Measurements from ENCODE around the gene ZFP36L2. TPM values are rescaled to one million over a fixed set of nuclear protein-coding genes. Genes with fewer than 3 reads are reported as not detected.

ZFP36L2 gene
- total and polyA plus RNA-seq, 9 of the 15 experiments (the other 6 are each of a cell fraction or from before 2014, with no cell fraction given) = 4.1 to 60.6 (median 20.3) TPM

DNA sequence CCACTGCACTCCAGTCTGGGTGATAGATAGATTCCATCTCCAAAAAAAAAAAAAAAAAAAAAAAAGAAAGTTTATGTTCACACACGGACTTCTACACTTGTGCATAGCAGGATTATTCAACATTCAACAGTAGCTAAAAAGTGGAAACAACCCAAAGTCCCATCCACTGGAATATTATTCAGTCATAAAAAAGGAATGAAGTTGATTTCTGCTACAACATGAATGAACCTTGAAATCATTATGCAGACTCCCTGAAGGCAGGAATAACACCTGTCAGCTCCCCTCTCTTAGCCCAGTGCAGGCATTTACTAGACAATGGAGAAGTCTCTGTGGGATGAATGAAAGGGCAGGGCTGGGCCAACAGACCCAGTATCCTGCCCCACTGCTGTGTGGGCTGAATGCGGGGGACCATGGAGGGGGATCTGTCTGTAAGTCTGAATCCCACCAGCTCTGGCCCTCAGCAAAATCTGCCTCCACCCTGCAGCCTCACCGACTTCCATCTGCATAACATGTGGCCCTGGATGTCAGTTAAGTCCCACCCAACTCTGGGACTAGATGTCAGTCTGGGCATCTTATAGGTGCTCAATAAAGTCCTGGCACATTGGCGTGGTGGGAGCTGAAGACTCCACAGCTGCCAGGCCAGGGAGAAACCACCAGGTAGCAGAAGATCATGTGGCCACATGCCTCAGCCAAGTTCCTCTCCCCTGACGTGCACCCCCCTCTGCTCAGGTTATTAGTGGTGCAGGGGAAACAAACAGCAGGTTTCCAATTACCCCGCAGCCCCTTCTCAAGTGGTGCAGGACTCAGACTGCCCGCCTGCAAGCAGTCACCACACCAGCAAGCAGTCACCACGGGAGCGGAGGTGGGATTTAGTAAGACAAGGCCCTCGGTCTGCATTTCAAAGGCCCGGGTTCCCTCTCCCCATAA is 8.9 kb downstream of the ZFP36L2 start (continued):
- no peak for TF ChIP-seq HDAC1 (IDR thresholded peaks at IDR 0.05)
- no peak for TF ChIP-seq ZNF507 (tag; conservative IDR thresholded peaks at IDR 0.05)
- TF ChIP-seq MAFK (IDR thresholded peaks at IDR 0.05; ENCODE audit: low read length) = no peak
- TF ChIP-seq, protein P1, sequence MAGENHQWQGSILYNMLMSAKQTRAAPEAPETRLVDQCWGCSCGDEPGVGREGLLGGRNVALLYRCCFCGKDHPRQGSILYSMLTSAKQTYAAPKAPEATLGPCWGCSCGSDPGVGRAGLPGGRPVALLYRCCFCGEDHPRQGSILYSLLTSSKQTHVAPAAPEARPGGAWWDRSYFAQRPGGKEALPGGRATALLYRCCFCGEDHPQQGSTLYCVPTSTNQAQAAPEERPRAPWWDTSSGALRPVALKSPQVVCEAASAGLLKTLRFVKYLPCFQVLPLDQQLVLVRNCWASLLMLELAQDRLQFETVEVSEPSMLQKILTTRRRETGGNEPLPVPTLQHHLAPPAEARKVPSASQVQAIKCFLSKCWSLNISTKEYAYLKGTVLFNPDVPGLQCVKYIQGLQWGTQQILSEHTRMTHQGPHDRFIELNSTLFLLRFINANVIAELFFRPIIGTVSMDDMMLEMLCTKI (IDR thresholded peaks at IDR 0.05; ENCODE audit: partially characterized antibody) = no peak
- no peak for TF ChIP-seq RBM39 (optimal IDR thresholded peaks at IDR 0.05; ENCODE audit: low read depth, low read length)
- TF ChIP-seq, protein P2, sequence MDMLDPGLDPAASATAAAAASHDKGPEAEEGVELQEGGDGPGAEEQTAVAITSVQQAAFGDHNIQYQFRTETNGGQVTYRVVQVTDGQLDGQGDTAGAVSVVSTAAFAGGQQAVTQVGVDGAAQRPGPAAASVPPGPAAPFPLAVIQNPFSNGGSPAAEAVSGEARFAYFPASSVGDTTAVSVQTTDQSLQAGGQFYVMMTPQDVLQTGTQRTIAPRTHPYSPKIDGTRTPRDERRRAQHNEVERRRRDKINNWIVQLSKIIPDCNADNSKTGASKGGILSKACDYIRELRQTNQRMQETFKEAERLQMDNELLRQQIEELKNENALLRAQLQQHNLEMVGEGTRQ (CRISPR knock-in tag; IDR thresholded peaks at IDR 0.05) = no peak
- no peak for TF ChIP-seq DDX20 (tag; IDR thresholded peaks at IDR 0.05; ENCODE audit: low read depth)
- TF ChIP-seq, protein P3, sequence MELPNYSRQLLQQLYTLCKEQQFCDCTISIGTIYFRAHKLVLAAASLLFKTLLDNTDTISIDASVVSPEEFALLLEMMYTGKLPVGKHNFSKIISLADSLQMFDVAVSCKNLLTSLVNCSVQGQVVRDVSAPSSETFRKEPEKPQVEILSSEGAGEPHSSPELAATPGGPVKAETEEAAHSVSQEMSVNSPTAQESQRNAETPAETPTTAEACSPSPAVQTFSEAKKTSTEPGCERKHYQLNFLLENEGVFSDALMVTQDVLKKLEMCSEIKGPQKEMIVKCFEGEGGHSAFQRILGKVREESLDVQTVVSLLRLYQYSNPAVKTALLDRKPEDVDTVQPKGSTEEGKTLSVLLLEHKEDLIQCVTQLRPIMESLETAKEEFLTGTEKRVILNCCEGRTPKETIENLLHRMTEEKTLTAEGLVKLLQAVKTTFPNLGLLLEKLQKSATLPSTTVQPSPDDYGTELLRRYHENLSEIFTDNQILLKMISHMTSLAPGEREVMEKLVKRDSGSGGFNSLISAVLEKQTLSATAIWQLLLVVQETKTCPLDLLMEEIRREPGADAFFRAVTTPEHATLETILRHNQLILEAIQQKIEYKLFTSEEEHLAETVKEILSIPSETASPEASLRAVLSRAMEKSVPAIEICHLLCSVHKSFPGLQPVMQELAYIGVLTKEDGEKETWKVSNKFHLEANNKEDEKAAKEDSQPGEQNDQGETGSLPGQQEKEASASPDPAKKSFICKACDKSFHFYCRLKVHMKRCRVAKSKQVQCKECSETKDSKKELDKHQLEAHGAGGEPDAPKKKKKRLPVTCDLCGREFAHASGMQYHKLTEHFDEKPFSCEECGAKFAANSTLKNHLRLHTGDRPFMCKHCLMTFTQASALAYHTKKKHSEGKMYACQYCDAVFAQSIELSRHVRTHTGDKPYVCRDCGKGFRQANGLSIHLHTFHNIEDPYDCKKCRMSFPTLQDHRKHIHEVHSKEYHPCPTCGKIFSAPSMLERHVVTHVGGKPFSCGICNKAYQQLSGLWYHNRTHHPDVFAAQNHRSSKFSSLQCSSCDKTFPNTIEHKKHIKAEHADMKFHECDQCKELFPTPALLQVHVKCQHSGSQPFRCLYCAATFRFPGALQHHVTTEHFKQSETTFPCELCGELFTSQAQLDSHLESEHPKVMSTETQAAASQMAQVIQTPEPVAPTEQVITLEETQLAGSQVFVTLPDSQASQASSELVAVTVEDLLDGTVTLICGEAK (IDR thresholded peaks at IDR 0.05) = no peak
- TF ChIP-seq, protein P3 (CRISPR knock-in tag; IDR thresholded peaks at IDR 0.05) = no peak
- TF ChIP-seq BCOR (IDR thresholded peaks at IDR 0.05) = peak; percentile 14; the same call in 1 of the 2 replicates
- no peak for TF ChIP-seq TBL1XR1 (IDR thresholded peaks at IDR 0.05; ENCODE audit: low read length in 2 of 2)
- TF ChIP-seq KDM1A (IDR thresholded peaks at IDR 0.05) = 0 out of 4 replicates have a peak, but pooled peaks of 1 of the 2 experiments have one; percentile 10
- no peak for TF ChIP-seq SIN3A (IDR thresholded peaks at IDR 0.05; ENCODE audit: borderline replicate concordance in 2 of 2, control insufficient read depth in 1 of 2, low read depth in 2 of 2, low read length in 2 of 2)
- TF ChIP-seq NRF1 (conservative IDR thresholded peaks at IDR 0.05 in 1 of 2, IDR thresholded peaks at IDR 0.05 in 1 of 2) = no peak
- TF ChIP-seq SRSF3 (IDR thresholded peaks at IDR 0.05; ENCODE audit: insufficient read depth, low read length) = no peak
- no peak for TF ChIP-seq MYNN (IDR thresholded peaks at IDR 0.05)
- no peak for TF ChIP-seq MYNN (CRISPR knock-in tag; IDR thresholded peaks at IDR 0.05)

Data from K562 (cell line).